Measurements from ENCODE around the gene NELL1.

GRCh38 chr11:21545699-21546098 is 876.3 kb downstream of the NELL1 start:
- TF ChIP-seq CTCF (IDR thresholded peaks at IDR 0.05) (no peak), REST (IDR thresholded peaks at IDR 0.05; ENCODE audit: insufficient read depth in 1 of 2, low read depth in 2 of 2, low read length in 1 of 2) (no peak), POLR2AphosphoS5 (IDR thresholded peaks at IDR 0.05; ENCODE audit: low read depth, low read length) (no peak), TCF7L2 (IDR thresholded peaks at IDR 0.05; ENCODE audit: low read depth, low read length) (no peak)
